ENCODE results near the gene GUCY2C.

GUCY2C gene

DNA sequence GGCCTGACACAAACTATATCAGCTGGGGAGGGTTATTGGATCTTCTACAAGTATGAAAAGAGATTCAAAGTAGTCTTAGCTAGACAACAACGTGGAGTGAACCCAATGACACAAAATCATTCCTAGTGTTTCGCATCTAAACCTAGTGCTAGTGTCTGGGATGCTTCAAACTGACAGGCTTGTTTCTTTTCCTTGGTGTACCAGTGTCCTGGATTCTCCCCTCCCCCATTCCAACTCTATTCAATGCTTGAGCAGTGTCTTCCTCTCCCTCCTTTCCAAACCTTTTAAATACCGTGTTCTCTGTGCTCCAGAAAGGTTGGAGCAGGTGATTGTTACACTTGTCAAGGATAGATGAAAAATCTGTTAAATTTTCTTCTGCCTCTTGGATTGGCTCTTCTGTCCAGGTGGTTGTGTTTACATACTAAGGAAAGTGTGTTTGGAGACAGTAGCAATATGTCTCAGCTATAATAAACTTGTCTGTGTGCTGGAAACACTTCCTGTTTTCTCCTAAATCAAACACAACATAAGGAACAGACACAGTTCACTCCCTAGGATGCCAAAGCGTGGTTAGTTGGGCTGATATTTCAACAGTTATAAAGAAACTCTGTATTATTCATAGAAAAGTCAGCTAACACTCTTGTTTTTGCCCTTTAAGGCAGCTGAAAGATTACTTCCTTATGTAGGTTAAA lies 14.4 kb upstream of the GUCY2C start:
- no peak for DNase-seq
- no peaks in the 10 kb centered on the region for H3K4me1 ChIP-seq (ENCODE audit: control insufficient read depth, insufficient read depth, low read length, poor library complexity, severe bottlenecking)

DNA sequence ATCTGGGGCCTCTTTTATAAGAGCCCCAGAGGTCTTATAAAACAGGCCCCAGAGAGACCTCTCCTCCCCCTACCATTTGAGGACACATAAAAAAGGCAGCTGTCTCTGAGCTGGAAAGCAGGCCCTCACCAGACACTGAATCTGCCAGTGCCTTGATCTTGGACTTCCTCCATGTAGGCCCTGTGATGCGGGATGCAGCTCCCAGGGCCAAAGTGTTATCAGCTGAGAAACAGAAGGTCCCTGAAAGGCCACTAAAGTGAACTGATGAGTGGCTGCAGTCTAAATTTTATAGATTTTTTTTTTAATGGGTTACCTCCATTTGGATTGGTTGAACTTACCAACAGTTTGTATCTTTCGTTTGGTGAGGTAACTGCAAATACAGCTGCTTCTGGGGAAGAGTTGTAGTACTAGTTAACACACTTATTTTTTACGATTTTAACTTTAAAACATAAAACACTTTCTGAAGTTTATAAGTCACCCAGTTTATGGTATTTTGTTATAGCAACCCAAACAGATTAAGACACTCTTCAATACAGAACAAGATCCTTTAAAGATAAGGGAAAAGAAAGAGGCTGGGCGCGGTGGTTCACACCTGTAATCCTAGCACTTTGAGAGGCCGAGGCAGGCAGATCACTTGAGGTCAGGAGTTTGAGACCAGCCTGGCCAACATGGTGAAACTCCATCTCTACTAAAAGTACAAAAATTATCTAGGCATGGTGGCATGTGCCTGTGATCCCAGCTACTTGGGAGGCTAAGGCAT lies 5.6 kb upstream of the GUCY2C start:
- H3K4me3 ChIP-seq (ENCODE audit: insufficient read depth, low read depth, low read length, poor library complexity, severe bottlenecking) = no peak overlapping the region
- H3K9me3 ChIP-seq (ENCODE audit: control insufficient read depth, low read length) = no peaks in the 10 kb centered on the region
- H3K4me1 ChIP-seq (ENCODE audit: control insufficient read depth, insufficient read depth, low read length, poor library complexity, severe bottlenecking) = no peaks in the 10 kb centered on the region
- H3K36me3 ChIP-seq (ENCODE audit: control insufficient read depth, insufficient read depth, low read length) = no peaks in the 10 kb centered on the region
- H3K27ac ChIP-seq (ENCODE audit: insufficient read depth, low read length, poor library complexity, severe bottlenecking) = no peak overlapping the region
- no peaks in the 10 kb centered on the region for H3K27me3 ChIP-seq (replicated peaks; ENCODE audit: control insufficient read depth, insufficient read depth, low read length, poor library complexity, severe bottlenecking)
- no peak for DNase-seq

More for the DNA sequence above, 14.4 kb upstream of the GUCY2C start:
- H3K27me3 ChIP-seq (replicated peaks; ENCODE audit: control insufficient read depth, insufficient read depth, low read length, poor library complexity, severe bottlenecking) = no peaks in the 10 kb centered on the region
- H3K9me3 ChIP-seq (ENCODE audit: control insufficient read depth, low read length) = no peaks in the 10 kb centered on the region
- H3K4me3 ChIP-seq (ENCODE audit: insufficient read depth, low read depth, low read length, poor library complexity, severe bottlenecking) = no peak overlapping the region
- H3K36me3 ChIP-seq (ENCODE audit: control insufficient read depth, insufficient read depth, low read length) = no peaks in the 10 kb centered on the region
- H3K27ac ChIP-seq (ENCODE audit: insufficient read depth, low read length, poor library complexity, severe bottlenecking) = no peak overlapping the region

- DNase-seq = no peak
- Histone ChIP-seq H3K36me3 (ENCODE audit: control insufficient read depth, insufficient read depth, low read length) (no peaks in the 10 kb centered on the region), H3K4me3 (ENCODE audit: insufficient read depth, low read depth, low read length, poor library complexity, severe bottlenecking) (no peak overlapping the region), H3K27ac (ENCODE audit: insufficient read depth, low read length, poor library complexity, severe bottlenecking) (no peak overlapping the region), H3K27me3 (replicated peaks; ENCODE audit: control insufficient read depth, insufficient read depth, low read length, poor library complexity, severe bottlenecking) (no peaks in the 10 kb centered on the region), H3K9me3 (ENCODE audit: control insufficient read depth, low read length) (no peaks in the 10 kb centered on the region), H3K4me1 (ENCODE audit: control insufficient read depth, insufficient read depth, low read length, poor library complexity, severe bottlenecking) (no peaks in the 10 kb centered on the region)
Measured at GRCh38 chr12:14700935-14701334, 4.5 kb upstream of the GUCY2C start.

DNA sequence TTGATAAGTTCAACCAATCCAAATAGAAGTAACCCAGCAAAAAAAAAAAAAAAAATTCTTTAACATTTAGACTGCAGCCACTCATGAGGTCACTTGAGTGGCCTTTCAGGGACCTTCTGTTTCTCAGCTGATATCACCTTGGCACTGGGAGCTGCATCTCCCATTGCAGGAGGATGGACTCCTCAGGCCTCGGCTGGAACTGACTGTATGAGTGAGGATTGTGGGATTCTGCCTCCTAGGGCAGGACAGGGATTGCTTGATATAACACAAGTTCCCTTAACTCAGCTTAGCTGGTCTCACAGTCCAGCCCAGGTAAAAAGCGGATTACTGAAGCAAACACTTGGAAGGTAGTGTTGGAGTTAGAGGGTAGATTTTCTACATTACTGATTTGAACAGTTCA lies 3.5 kb upstream of the GUCY2C start:
- H3K4me3 ChIP-seq (ENCODE audit: insufficient read depth, low read depth, low read length, poor library complexity, severe bottlenecking) = no peak overlapping the region
- no peaks in the 10 kb centered on the region for H3K9me3 ChIP-seq (ENCODE audit: control insufficient read depth, low read length)

DNA sequence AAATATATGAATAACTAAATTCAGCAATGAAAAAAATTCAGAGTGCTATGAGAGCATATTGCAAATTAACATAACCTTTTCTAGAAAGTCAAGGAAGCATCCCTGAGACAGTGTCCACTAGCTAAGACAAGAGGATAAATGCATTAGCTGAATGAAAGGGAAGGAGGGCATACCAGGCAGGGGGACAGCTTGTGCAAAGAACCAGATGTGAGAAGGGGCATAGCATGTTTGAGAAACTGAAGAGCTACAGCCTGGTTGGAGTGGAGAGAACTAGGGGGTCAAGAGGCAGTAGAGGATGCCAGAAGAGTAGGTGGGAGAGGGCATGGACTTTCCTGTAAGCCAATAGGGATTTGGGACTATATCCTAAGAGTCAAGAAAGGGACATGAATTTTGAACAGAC lies 2.2 kb upstream of the GUCY2C start:
- Histone ChIP-seq H3K4me3 (ENCODE audit: insufficient read depth, low read depth, low read length, poor library complexity, severe bottlenecking) (no peak overlapping the region), H3K4me1 (ENCODE audit: control insufficient read depth, insufficient read depth, low read length, poor library complexity, severe bottlenecking) (no peaks in the 10 kb centered on the region), H3K27ac (ENCODE audit: insufficient read depth, low read length, poor library complexity, severe bottlenecking) (no peak overlapping the region), H3K36me3 (ENCODE audit: control insufficient read depth, insufficient read depth, low read length) (no peaks in the 10 kb centered on the region), H3K27me3 (replicated peaks; ENCODE audit: control insufficient read depth, insufficient read depth, low read length, poor library complexity, severe bottlenecking) (no peaks in the 10 kb centered on the region), H3K9me3 (ENCODE audit: control insufficient read depth, low read length) (no peaks in the 10 kb centered on the region)
- no peak for DNase-seq

More for the DNA sequence above, 3.5 kb upstream of the GUCY2C start:
- H3K36me3 ChIP-seq (ENCODE audit: control insufficient read depth, insufficient read depth, low read length) = no peaks in the 10 kb centered on the region
- H3K27me3 ChIP-seq (replicated peaks; ENCODE audit: control insufficient read depth, insufficient read depth, low read length, poor library complexity, severe bottlenecking) = no peaks in the 10 kb centered on the region
- H3K27ac ChIP-seq (ENCODE audit: insufficient read depth, low read length, poor library complexity, severe bottlenecking) = no peak overlapping the region
- no peak for DNase-seq
- no peaks in the 10 kb centered on the region for H3K4me1 ChIP-seq (ENCODE audit: control insufficient read depth, insufficient read depth, low read length, poor library complexity, severe bottlenecking)

GRCh38 chr12:14695715-14696141 lies 671 bp downstream of the GUCY2C start:
- no peak for DNase-seq
- no peak overlapping the region for H3K27ac ChIP-seq (ENCODE audit: insufficient read depth, low read length, poor library complexity, severe bottlenecking)
- no peaks in the 10 kb centered on the region for H3K4me1 ChIP-seq (ENCODE audit: control insufficient read depth, insufficient read depth, low read length, poor library complexity, severe bottlenecking)
- H3K36me3 ChIP-seq (ENCODE audit: control insufficient read depth, insufficient read depth, low read length) = no peaks in the 10 kb centered on the region
- H3K4me3 ChIP-seq (ENCODE audit: insufficient read depth, low read depth, low read length, poor library complexity, severe bottlenecking) = no peak overlapping the region
- no peaks in the 10 kb centered on the region for H3K27me3 ChIP-seq (replicated peaks; ENCODE audit: control insufficient read depth, insufficient read depth, low read length, poor library complexity, severe bottlenecking)
- no peaks in the 10 kb centered on the region for H3K9me3 ChIP-seq (ENCODE audit: control insufficient read depth, low read length)

DNA sequence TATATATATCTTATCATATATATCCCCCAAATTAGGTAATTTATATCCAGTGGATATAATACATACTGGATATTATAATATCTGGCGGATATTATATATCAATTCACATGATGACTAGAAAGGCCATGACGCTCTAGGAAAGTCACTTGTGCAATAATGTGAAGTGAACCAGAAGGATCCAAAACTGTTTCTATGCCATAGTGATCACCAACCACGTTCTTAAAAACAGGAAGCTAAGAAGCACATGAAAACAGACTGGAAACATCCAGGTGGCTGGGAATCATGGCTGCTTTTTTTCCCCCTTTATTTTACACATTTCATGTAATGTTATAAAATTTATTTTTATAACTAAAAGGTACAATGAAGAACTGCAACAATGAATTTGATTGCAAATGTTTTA lies 1.4 kb downstream of the GUCY2C start:
- Histone ChIP-seq H3K4me3 (ENCODE audit: insufficient read depth, low read depth, low read length, poor library complexity, severe bottlenecking) (no peak overlapping the region), H3K9me3 (ENCODE audit: control insufficient read depth, low read length) (no peaks in the 10 kb centered on the region), H3K4me1 (ENCODE audit: control insufficient read depth, insufficient read depth, low read length, poor library complexity, severe bottlenecking) (no peaks in the 10 kb centered on the region), H3K27ac (ENCODE audit: insufficient read depth, low read length, poor library complexity, severe bottlenecking) (no peak overlapping the region), H3K36me3 (ENCODE audit: control insufficient read depth, insufficient read depth, low read length) (no peaks in the 10 kb centered on the region), H3K27me3 (replicated peaks; ENCODE audit: control insufficient read depth, insufficient read depth, low read length, poor library complexity, severe bottlenecking) (no peaks in the 10 kb centered on the region)
- no peak for DNase-seq

DNA sequence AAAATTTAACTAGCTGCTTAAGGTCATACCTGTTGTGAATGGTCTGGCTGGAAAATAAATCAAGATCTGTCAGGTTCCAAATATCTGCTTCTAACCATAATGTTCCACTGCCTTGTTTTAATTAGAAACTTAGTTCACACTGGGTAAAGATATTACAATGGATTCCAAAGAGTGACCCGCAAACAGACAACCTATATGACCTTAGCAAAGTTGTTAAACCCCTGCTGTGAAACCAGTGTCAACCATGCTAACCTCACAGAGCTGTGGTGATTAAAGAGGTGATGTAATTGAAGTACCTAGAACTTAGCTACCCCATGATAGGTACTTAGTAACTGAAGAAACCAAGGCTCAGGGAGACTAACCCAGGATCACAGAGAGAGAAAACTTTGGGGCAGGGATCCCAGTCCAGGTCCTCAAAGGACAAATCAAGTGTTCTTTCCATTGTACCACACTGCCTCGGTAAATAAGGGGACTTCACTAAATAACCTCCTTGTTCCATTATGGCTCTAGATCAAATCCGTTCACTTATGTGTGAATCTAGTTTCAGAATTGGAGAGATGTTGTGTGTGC lies 2.2 kb downstream of the GUCY2C start:
- H3K27me3 ChIP-seq (replicated peaks; ENCODE audit: control insufficient read depth, insufficient read depth, low read length, poor library complexity, severe bottlenecking) = no peaks in the 10 kb centered on the region
- H3K36me3 ChIP-seq (ENCODE audit: control insufficient read depth, insufficient read depth, low read length) = no peaks in the 10 kb centered on the region
- no peaks in the 10 kb centered on the region for H3K4me1 ChIP-seq (ENCODE audit: control insufficient read depth, insufficient read depth, low read length, poor library complexity, severe bottlenecking)
- no peak for DNase-seq
- H3K4me3 ChIP-seq (ENCODE audit: insufficient read depth, low read depth, low read length, poor library complexity, severe bottlenecking) = no peak overlapping the region
- H3K27ac ChIP-seq (ENCODE audit: insufficient read depth, low read length, poor library complexity, severe bottlenecking) = no peak overlapping the region
- no peaks in the 10 kb centered on the region for H3K9me3 ChIP-seq (ENCODE audit: control insufficient read depth, low read length)

GRCh38 chr12:14693116-14693515 lies 3.3 kb downstream of the GUCY2C start:
- H3K4me1 ChIP-seq (ENCODE audit: control insufficient read depth, insufficient read depth, low read length, poor library complexity, severe bottlenecking) = no peaks in the 10 kb centered on the region
- no peaks in the 10 kb centered on the region for H3K9me3 ChIP-seq (ENCODE audit: control insufficient read depth, low read length)
- no peaks in the 10 kb centered on the region for H3K36me3 ChIP-seq (ENCODE audit: control insufficient read depth, insufficient read depth, low read length)

GRCh38 chr12:14691560-14691959 lies 4.8 kb downstream of the GUCY2C start:
- Histone ChIP-seq H3K4me3 (ENCODE audit: insufficient read depth, low read depth, low read length, poor library complexity, severe bottlenecking) (no peak overlapping the region), H3K9me3 (ENCODE audit: control insufficient read depth, low read length) (no peaks in the 10 kb centered on the region), H3K27me3 (replicated peaks; ENCODE audit: control insufficient read depth, insufficient read depth, low read length, poor library complexity, severe bottlenecking) (no peaks in the 10 kb centered on the region), H3K36me3 (ENCODE audit: control insufficient read depth, insufficient read depth, low read length) (no peaks in the 10 kb centered on the region), H3K27ac (ENCODE audit: insufficient read depth, low read length, poor library complexity, severe bottlenecking) (no peak overlapping the region), H3K4me1 (ENCODE audit: control insufficient read depth, insufficient read depth, low read length, poor library complexity, severe bottlenecking) (no peaks in the 10 kb centered on the region)
- DNase-seq = no peak

More at GRCh38 chr12:14693116-14693515, 3.3 kb downstream of the GUCY2C start:
- H3K27ac ChIP-seq (ENCODE audit: insufficient read depth, low read length, poor library complexity, severe bottlenecking) = no peak overlapping the region
- no peak for DNase-seq
- H3K4me3 ChIP-seq (ENCODE audit: insufficient read depth, low read depth, low read length, poor library complexity, severe bottlenecking) = no peak overlapping the region
- H3K27me3 ChIP-seq (replicated peaks; ENCODE audit: control insufficient read depth, insufficient read depth, low read length, poor library complexity, severe bottlenecking) = no peaks in the 10 kb centered on the region

Data from effector memory CD4-positive, alpha-beta T cell (primary cell).